Erythroblast (primary cell): ENCODE measurements around the gene FCER1G.

Experiments used
- GATA1 ChIP-seq: IDR thresholded peaks from 2 replicates; pipeline ENCODE4 v1.6.1; 2011; ENCODE audit warnings: low read depth, mild to moderate bottlenecking, control low read depth, low read length, moderate library complexity
- POLR2A ChIP-seq: IDR thresholded peaks from 2 replicates; pipeline ENCODE4 v1.6.1; 2011; ENCODE audit warnings: mild to moderate bottlenecking, low read length

- TF ChIP-seq POLR2A = no peak
- TF ChIP-seq GATA1 = no peak
Measured at GRCh38 chr1:161206411-161207140, 8.5 kb upstream of the FCER1G start.
